BE2C (cell line): Measurements from ENCODE around the gene ITGA1.
A peak's percentile ranks its signal among the peaks of the same experiment; 100 is the strongest.

ENCODE experiments used
- DNase-seq: peaks from one replicate; pipeline ENCODE4 v3.0.0-alpha.2; 2020
- H3K27me3 ChIP-seq: fragments of 250-450 bp; sonication (Bioruptor Pico); 2 replicates; pipeline ENCODE4 v1.5.1; 2020; ENCODE audit warnings: mild to moderate bottlenecking
- H3K36me3 ChIP-seq: fragments of 250-450 bp; sonication (Bioruptor Pico); 2 replicates; pipeline ENCODE4 v1.5.1; 2020; ENCODE audit warnings: mild to moderate bottlenecking
- H3K4me1 ChIP-seq: fragments of 250-450 bp; sonication (Bioruptor Pico); 2 replicates; pipeline ENCODE4 v1.5.1; 2020
- H3K4me3 ChIP-seq: 2 replicates; pipeline ENCODE4 v1.5.1; 2011; ENCODE audit warnings: low read depth, low read length
- H3K9me3 ChIP-seq: fragments of 250-450 bp; sonication (Bioruptor Pico); 2 replicates; pipeline ENCODE4 v1.5.1; 2020
- CTCF ChIP-seq: IDR thresholded peaks from 2 replicates; pipeline ENCODE4 v1.5.1; 2012; ENCODE audit warnings: mild to moderate bottlenecking, low read depth, low read length

ITGA1 gene

GRCh38 chr5:52895075-52895474 lies 107.4 kb downstream of the ITGA1 start:
- H3K9me3 ChIP-seq: no peaks in the 10 kb centered on the region
- TF ChIP-seq CTCF: no peak
- peaks cover 22% of the 10 kb centered on the region for H3K4me1 ChIP-seq
- peaks cover 10% of the 10 kb centered on the region; the same call in 1 of the 2 replicates for H3K36me3 ChIP-seq
- H3K4me3 ChIP-seq: no peak overlapping the region
- no peaks in the 10 kb centered on the region for H3K27me3 ChIP-seq
- peak; percentile 76 for DNase-seq

GRCh38 chr5:52895572-52896413 lies 108.1 kb downstream of the ITGA1 start:
- no peak for DNase-seq
- Histone ChIP-seq H3K4me1 (peaks cover 22% of the 10 kb centered on the region), H3K4me3 (no peak overlapping the region), H3K36me3 (peaks cover 7% of the 10 kb centered on the region; the same call in 1 of the 2 replicates), H3K27me3 (no peaks in the 10 kb centered on the region), H3K9me3 (no peaks in the 10 kb centered on the region)
- no peak for TF ChIP-seq CTCF

- DNase-seq: no peak
- H3K4me1 ChIP-seq: peaks cover 22% of the 10 kb centered on the region
- no peaks in the 10 kb centered on the region for H3K9me3 ChIP-seq
- H3K4me3 ChIP-seq: no peak overlapping the region
- no peaks in the 10 kb centered on the region for H3K27me3 ChIP-seq
- H3K36me3 ChIP-seq: peaks cover 13% of the 10 kb centered on the region
- TF ChIP-seq CTCF: no peak
These were observed 109.0 kb downstream of the ITGA1 start for GRCh38 chr5:52896534-52897237.

GRCh38 chr5:52897238-52897614 lies 109.5 kb downstream of the ITGA1 start:
- no peak for DNase-seq
- Histone ChIP-seq H3K4me1 (peaks cover 22% of the 10 kb centered on the region), H3K27me3 (no peaks in the 10 kb centered on the region), H3K9me3 (no peaks in the 10 kb centered on the region), H3K4me3 (no peak overlapping the region), H3K36me3 (peaks cover 13% of the 10 kb centered on the region)
- TF ChIP-seq CTCF: no peak

GRCh38 chr5:52898961-52899680 lies 111.4 kb downstream of the ITGA1 start:
- H3K36me3 ChIP-seq: peaks cover 17% of the 10 kb centered on the region
- H3K4me3 ChIP-seq: no peak overlapping the region
- peaks cover 19% of the 10 kb centered on the region for H3K4me1 ChIP-seq
- TF ChIP-seq CTCF: no peak
- DNase-seq: no peak
- H3K27me3 ChIP-seq: no peaks in the 10 kb centered on the region
- H3K9me3 ChIP-seq: no peaks in the 10 kb centered on the region
